Stimulated activated CD4-positive, alpha-beta T cell treated with anti-CD3 and anti-CD28 coated beads, TNF-alpha, amount 100 ng/mL, for 24 hours (primary cell): ENCODE results near the gene JADE2.

ENCODE experiments used
- DNase-seq, 3 experiments: peaks; one replicate each; pipeline ENCODE4 v3.0.0-alpha.2; 2020; ENCODE audit warnings: low read depth in 3 of 3

Gene JADE2

DNA sequence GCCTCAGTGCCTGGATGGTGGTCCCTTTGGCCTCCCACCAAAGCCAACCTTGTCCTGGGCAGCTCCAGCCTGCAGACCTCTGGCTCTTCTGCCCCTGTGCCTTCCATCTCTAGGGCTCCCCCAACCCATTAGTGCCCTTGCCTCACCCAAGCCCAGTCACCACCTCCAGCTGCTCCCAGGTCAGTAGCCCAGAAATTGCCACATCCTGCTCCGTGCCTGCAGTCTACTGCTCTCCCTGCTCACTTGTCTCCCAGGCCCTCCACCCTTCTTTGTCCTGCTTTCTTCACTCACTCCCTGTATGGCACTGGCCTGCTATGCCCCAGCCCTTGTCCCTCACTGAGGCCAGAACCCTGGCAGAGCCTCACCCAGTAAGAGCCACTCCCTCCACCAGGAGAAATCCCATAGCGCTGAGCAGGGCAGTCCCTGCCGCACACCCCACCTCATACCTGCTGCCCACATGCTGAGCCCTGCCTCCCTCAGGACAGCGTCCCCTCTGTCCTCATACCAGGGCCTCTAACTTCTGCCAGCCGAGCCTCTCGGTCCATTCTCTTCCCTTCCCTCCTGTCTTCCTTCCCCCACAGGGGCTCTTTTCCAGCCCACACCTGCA, 44.4 kb downstream of the JADE2 start:
- DNase-seq, result no peak

- DNase-seq, result no peak
Observed at GRCh38 chr5:134570365-134570758, 44.9 kb downstream of the JADE2 start.

- no peak for DNase-seq
Observed at GRCh38 chr5:134570886-134571285, 45.4 kb downstream of the JADE2 start.

GRCh38 chr5:134571693-134572405, 46.4 kb downstream of the JADE2 start:
- no peak for DNase-seq

DNA sequence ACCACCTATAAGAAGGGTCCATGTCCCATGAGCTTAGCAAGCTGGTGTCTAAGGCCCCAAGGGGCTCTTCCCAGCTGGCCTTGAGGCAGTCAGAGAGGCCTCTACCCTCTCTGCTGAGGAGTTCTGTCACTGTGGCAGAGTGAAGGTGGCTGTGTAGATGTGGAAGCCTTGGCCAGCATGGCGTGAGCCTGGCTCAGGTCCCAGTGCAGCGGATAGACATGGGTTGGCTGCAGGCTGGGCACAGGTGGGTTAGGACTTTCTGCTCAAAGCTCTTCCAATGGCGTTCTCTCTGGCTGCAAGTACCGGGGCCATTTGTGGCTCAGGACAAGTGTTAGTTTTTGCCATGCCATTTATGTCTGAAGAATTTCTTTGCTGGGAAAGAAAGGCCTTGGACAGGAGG, 47.3 kb downstream of the JADE2 start:
- no peak for DNase-seq

DNA sequence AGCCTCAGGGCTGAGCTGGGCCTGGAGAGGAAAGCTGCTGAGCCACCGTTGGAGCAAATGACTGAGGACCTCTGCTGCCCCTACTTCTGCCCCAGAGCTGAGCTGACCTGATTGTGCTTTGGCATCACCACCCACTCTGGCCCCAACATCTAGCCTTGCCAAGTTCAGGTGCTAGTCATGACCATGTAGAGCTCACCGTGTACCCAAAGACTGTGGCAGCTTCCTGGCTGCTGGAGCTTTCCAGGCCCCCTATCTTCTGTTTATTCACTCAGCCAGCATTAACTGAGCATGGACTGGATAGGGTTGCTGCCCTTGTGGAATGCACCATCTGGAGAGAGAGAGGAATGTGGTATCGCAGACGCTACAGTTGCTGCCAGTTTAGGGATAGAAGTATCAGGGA, 49.1 kb downstream of the JADE2 start:
- DNase-seq, result no peak

- no peak for DNase-seq
Observed at GRCh38 chr5:134575316-134575715, 49.8 kb downstream of the JADE2 start.

- no peak for DNase-seq
Observed at GRCh38 chr5:134576386-134577021, 51.0 kb downstream of the JADE2 start.

- DNase-seq, result no peak
Observed at GRCh38 chr5:134577022-134577795, 51.7 kb downstream of the JADE2 start.

DNA sequence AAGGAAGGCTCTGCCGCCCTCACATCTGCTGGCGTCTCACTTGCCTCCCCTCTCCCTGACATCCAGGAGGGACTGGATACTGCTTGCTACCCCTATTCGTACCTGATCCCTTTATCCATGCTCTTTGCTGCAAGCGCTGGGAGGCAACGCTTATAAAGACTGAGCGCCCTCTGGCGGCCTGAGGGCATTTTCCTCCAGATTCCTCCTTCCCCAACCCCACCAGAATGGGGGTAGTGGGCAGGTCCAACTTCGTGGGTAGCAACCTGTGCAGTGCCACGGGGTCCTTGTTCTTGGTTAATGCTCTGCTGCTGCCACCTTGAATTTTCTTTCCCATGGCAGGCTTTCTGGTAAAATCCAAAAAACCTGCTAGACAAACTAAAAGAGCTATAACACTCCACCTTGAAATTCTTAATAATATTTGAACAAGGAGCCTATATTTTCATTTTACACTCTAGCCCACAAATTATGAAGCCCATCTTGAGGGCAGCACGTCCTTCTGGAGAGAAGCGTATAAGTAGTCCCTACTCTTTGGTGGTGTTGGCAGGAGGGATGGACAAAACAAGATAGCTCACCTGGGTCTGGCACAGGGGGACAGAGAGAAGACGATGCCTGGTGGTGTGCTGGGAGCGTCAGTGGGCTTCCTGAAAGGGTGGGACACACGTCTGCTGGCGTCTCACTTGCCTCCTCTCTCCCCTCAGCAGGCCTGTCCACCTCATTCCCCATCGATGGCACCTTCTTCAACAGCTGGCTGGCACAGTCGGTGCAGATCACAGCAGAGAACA, 52.5 kb downstream of the JADE2 start:
- peak; percentile 50 to 79 (median 58) for DNase-seq

- no peak for DNase-seq
Observed at GRCh38 chr5:134578578-134579283, 53.3 kb downstream of the JADE2 start.

- DNase-seq, result no peak
Observed at GRCh38 chr5:134579284-134579771, 53.9 kb downstream of the JADE2 start.

- DNase-seq, result no peak
Observed at GRCh38 chr5:134580001-134580460, 54.6 kb downstream of the JADE2 start.

DNA sequence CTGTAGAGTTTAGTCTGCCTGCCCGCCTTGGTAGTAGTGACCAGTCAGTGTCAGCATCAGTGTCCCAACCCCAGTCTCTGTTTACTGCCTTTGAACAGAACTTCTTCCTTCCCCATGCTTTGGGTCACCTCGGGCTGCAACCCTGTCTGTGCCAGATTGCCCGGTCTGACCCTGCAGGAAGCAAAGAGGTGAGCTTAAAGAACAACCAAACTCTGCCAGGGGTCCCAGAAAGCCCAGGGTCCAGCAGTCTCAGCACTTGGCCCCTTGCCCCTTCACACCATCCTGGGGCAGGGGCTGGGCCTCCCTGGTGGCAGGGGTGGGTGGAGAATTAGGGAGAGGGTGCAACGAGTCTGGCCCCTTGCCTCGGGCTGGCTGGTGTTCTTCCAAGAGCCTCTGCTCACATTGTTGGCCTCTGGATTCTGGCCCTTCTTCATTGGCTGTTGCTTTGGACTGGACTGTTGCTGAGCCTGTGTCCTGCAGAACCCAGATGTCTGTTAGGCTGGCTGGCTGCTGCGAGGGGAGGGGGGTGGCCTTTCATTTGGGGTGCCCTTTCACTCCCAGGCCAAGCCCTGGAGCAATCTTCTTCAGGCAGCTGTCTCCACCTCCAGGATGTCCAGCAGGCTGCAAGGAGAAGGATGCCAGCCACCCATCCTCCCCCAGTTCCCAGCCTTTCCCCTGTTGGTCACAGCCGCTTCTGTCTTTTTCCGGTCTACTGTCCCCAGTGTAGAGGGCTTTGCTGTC, 55.9 kb downstream of the JADE2 start:
- no peak for DNase-seq

GRCh38 chr5:134582281-134582680, 56.8 kb downstream of the JADE2 start:
- DNase-seq, result no peak

- DNase-seq, result no peak
Observed at GRCh38 chr5:134582941-134583340, 57.5 kb downstream of the JADE2 start.

- no peak for DNase-seq
Observed at GRCh38 chr5:134583766-134584165, 58.3 kb downstream of the JADE2 start.

- DNase-seq, result no peak
Observed at GRCh38 chr5:134584662-134585061, 59.2 kb downstream of the JADE2 start.

GRCh38 chr5:134585966-134586365, 60.5 kb downstream of the JADE2 start:
- DNase-seq, result no peak
